HG03066 (cell line): Measurements from ENCODE around the gene GK.
"Not testable (repeated sequence)": the region's sequence is repeated elsewhere in the genome, so short reads cannot be mapped to it uniquely, and the experiment has no call there.

Experiments
- ATAC-seq: cut with Tn5 transposase; IDR thresholded peaks from one replicate; pipeline ENCODE4 v1.9.1; 2021; ENCODE audit warnings: low read depth; ENCODE audit not compliant: unreplicated experiment

Gene GK

DNA sequence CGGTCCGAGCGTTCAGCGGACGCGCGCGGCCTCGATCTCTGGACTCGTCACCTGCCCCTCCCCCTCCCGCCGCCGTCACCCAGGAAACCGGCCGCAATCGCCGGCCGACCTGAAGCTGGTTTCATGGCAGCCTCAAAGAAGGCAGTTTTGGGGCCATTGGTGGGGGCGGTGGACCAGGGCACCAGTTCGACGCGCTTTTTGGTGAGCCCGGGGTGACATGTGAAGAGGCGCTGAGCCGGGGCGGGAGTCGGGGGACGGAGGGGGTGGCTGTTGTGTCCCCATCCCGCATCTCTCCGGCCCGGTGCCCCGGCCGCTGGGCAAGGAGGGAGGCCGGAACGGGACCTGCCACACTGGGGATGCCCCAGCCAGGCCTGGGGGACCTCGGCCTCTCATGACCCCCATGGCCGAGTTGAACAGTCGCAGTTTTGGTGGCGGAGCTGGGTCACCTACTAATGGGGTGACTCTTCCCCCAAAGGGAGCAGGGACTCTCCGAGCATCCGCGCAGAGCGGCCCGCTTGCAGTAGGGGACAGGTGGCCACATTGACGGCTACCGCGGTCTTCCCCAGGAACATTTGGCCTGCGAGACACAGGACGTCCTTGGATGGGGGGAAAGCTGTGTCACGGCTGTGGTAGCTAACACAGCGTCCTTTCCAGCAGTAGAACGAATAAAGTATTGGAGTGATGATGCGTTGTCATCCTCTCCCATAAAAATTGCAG is at the start of gene GK:
GK (plus strand) TSS at position 9 of the 717 bp plus-strand sequence; CDS start at position 124, 115 bp downstream.
- ATAC-seq = peak; percentile 4

DNA sequence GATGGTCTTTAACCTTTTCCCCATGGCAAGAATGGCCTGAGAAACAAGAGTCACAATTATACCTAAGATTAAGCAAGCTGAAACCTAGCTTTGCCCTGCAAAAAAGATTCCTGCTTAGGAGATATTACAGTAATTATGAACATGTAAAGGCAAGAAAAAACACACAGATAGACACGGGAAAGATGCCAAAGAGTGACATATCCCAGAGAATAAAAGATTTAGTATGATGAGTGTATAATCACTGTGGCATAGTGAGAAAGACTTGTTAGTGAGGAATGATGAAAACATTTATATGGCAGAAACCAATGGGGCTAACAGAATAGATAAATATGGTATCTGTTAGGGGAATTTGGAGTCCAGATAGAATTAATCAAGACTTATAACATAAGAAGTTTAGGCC is 46.1 kb upstream of the GK start:
- no peak for ATAC-seq

DNA sequence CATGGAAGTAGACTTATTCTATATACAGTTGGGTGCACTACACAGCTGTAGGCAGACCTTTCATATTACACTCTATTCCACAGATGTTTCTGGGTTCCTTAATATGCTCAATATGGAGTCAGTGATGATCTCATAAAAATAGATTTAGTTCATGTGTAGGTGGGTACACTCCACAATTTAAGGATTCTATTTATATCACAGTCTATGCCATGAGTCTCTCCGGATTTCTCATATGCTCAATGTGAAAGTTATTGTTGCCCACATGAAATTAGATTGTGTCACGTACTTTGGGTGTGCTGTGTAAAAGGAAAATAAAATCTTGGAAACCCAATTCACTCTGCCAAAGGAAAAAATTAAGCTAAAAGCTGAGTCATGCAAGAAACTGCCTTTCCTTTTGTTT is 43.2 kb upstream of the GK start:
- ATAC-seq = no peak

DNA sequence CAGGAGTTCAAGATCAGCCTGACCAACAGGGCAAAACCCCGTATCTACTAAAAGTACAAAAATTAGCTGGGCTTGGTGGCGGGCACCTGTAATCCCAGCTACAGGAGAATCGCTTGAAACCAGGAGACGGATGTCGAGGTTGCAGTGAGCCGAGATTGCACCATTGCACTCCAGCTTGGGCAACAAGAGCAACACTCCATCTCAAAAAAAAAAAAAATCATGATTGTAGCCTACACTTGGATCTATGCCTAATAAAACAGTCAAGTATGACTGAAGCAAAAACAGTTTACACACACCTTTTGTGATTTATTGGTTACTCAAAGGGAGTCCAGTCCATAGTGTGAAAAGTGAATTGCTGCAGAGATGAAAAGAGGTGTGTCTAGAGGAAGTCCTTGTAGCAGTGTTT is 41.0 kb upstream of the GK start:
- no peak for ATAC-seq

DNA sequence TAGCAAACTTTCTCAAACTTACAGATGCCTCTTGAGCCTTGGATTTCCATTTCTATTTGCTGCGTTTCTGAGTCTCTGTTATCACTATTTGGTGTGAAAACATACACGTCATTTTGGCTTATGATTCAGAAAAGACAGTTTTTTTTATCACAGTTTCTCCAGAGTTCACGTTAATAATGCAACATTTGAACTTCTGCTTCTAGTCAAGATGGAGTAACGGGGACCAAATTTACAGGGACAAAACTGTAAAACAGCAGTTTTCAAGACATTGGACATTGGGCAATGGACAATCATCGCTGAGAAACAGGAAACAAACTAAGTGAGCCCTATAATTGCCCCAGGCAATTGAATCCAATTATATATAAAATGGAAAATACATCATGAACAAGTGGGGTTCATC is 39.5 kb upstream of the GK start:
- no peak for ATAC-seq

DNA sequence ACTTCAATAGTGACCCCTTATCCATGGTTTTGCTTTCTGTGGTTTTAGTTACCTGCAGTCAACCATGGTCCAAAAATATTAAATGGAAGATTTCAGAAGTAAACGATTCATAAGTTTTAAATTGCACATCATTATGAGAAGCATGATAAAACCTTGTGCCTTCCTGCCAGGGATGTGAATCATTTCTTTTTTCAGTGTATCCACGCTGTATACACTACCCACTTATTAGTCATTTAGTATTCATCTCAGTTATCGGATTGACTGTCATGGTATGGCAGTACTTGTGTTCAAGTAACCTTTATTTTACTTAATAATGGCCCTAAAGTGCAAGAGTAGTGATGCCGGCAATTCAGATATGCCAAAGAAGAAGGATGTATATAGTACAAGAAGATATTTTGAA is 38.0 kb upstream of the GK start:
- no peak for ATAC-seq

DNA sequence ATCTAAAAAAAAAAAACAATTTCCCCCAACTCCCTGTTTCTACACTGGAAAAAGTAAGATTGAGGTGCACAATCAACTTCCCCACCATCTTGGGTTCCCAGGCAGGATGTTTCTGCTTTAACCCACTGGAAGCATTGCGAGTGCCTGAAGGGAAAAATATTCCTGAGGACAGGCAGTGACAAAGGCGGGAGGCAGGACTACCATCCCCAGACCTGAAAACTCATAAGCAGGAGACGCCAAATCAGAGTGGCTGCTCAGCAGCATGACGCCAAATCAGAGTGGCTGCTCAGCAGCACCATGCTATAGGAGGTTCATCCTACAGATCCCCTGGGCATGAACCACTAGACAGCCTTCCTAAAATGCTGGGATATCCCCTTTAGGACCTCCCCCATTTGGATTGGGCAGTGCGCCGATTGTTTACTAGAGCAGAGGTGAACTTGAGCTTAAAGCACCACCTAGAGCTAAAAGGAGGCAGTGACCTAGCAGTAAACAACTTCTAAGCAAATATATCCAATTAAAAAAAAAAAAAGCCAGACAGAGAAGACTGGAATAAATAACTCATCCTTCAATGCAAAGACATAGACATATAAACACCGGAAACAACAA is 35.0 kb upstream of the GK start:
- no peak for ATAC-seq

DNA sequence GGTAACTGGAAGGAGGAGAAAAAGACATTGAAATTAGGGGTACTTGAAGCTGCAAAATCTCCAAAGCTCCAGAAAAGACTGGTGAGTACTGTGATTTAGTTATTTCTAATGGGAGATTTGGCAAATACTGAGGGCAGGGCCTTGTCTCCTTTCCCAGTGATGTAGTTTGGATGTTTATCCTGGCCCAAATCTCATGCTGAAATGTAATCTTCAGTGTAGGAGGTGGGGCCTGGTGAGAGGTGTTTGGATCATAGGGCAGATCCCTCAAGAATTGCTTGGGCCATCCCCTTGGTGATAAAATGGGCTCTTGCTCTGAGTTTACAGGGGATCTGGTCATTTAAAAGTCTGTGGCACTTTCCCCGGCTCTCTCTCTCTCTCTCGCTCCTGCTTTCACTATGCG is 33.1 kb upstream of the GK start:
- no peak for ATAC-seq

DNA sequence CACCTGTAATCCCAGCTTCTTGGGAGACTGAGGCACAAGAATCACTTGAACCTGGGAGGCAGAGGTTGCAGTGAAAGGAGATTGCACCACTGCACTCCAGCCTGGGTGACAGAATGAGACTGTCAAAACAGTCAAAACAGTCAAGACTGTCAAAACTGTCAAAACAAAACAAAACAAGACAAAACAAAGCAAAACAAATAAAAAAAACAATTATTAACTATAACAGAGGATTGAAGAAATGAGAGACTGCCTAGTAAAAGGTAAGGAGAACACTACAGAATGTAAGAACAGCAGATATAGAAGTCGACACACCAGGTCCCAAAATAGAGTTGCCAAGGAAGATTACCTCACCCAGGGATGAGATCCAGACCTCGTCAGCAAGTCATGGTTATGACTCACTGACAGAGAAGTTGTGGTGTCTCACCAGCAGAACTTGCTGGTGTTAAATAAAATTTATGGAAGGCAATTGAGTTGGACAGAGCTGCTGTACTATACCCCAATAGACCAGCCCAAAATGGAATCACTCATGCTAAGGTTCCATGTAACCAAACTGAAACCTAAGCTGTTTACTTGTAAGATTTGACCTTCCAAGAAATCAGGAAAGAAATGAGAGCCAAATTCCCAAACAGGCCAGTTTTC is 32.1 kb upstream of the GK start:
- ATAC-seq = no peak

DNA sequence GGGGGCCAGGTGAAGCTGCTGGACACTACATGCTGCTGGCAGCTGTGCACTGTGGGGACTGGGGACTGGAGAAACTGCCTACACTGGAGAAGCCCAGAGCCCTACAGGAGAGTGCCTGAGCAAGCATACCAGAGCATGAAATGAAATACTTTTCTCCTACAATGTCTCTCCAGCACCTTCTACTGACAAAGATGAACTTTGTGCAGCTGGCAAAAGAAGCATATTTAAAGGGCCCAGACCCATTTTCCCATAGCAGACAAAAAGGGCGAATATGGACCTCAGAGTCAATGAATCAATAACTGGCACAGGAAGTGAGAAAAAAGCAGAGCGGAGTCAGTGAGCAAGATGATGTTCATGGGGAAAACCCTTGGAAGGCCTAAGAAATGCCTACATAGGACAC is 30.9 kb upstream of the GK start:
- no peak for ATAC-seq

DNA sequence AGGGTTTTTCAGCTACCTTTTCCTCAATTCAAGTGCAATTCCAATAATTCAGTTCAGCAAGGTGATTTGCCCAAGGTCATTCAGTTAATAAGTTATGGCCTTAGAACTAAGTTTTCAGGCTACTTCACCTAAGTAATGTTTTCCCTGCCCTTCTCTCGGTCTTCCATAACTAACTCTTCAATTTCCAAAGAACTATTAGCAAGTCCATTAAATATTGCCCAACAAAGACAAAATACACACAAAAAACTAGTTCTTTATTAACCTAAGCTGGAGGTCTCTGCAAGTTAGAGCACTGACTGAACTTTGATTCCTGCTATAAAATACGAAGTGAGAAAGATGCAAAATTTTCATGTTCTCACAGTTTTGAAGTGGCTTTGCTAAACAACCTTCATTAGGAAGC is 26.8 kb upstream of the GK start:
- no peak for ATAC-seq

DNA sequence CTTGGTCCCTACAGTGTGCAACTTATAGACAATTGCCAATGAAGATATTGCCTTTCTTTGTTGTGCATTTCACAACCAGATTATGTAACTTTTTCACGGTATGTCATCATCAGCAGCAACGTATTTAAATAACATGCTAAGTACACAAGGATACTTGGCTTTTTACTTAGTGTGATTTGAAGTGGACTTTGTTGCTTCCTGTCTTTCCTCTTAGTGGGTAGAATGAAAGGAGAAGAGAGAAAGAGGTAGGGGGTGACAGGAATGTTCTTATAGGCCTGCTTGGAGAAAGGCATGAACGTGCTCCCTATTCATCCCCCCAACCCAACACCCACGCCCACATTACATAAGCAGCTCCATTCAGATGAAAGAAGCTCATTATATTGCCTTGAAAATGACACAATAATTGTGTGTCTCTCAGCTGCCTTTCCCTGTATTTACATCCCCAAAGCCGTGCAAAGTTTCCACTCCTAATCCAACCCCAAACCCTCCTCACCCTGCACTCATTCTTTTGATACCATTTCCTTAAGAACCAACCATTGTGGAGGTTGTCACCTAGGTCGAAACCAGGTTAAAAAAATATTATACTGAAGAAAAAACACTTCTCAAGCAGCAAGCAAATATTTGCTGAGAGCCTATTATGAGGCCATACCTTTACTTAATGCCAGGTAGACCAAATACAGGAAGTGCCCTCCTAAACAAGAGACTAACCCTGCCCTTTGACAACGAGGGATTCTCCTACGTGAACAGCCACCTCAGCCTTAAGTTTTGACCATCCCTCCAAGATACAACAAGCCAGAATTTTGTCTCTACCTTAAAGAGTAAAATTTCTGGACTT is 25.2 kb upstream of the GK start:
- ATAC-seq = no peak

DNA sequence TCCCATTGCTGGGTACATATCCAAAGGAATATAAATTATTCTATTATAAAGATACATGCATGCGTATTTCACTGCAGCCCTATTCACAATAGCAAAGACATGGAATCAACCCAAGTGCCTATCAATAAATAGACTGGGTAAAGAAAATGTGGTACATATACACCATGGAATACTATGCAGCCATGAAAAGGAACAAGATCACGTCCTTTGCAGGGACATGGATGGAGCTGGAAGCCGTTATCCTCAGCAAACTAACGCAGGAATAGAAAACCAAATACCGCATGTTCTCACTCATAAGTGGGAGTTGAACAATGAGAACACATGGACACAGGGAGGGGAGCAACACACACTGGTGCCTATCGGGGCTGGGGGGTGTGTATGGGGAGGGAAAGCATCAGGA is 19.2 kb upstream of the GK start:
- not testable (repeated sequence) for ATAC-seq

DNA sequence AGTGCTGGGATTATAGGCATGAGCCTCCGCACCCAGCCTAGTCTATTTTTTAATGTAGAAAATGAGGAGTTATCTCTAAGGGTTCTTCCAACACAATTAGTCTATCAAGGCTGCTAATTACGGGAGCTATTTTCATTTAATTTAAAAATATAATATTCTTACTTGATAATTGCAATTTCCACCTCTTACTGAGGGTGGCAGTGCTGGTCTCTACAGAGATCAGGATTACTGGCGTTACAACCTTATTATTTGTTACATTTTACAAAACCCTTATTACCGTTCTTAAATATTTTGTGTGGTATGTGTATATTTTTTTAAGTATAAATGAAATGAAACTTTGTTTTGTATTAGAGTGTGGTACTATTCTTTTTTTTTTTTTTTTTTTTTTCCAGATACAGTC is 17.6 kb upstream of the GK start:
- no peak for ATAC-seq

DNA sequence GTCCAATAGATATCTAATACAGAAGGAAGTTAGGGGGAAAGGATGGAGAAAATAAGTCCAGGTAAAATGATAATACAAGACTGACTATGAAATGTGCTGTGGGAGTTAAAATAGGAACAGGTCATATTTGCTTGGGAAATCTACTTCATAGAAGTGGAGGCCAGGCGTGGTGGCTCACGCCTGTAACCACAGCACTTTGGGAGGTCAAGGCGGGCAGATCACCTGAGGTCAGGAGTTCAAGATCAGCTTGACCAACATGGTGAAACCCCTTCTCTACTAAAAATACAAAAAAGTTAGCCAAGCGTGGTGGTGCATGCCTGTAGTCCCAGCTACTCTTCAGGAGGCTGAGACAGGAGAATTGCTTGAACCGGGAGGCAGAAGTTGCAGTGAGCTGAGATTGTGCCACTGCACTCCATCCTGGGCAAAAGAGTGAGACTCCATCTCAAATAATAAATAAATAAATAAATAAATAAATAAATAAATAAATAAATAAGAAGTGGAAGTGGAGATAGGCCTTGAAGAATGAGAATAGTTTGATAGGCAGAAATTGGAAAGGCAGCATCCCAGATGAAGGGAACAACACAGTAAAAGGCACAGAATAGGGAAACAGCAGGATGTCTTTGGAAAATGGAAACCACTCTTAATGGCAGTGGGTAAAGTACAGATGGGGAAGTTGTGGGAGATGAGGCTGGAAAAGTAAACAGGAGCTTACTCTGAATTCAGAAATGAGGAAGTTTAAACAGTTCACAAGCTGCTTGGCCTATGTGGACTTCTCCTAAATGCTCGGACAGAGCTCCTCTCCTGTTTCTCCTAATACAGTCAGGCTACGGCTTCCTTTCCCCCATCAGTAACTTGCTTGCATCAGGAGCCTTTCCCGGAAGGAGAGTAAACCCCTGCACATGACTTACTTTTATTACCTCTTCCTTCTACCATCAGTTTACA is 15.1 kb upstream of the GK start:
- no peak for ATAC-seq

DNA sequence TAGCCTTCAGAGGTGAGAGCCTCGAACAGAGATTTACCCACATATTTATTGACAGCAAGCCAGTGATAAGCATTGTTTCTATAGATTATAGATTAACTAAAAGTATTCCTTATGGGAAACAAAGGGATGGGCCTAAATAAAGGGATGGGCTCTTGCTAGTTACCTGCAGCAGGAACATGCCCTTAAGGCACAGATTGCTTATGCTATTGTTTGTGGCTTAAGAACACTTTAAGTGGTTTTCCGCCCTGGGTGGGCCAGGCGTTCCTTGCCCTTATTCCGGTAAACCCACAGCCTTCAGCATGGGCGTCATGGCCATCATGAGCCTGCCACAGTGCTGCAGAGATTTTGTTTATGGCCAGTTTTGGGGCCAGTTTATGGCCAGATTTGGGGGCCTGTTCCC is 13.5 kb upstream of the GK start:
- ATAC-seq = not testable (repeated sequence)

DNA sequence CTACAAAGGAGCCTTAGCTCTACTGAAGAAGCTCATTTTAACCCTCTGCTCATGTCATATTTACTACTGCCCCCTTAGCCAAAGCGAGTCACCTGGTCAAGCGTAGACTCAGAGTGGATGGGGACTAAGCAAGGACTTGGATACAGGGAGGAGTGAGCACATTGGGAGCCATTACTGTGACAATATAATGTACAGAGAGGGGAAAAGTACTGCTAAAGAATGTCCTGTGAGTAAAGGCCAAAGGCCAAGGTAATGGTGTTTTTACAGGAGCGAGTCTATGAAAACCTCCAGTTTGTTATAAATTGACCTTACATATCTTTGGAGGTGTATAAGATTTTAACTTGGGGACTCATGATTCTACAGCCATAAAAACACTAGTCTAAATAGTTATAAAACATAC is 10.6 kb upstream of the GK start:
- ATAC-seq = no peak

DNA sequence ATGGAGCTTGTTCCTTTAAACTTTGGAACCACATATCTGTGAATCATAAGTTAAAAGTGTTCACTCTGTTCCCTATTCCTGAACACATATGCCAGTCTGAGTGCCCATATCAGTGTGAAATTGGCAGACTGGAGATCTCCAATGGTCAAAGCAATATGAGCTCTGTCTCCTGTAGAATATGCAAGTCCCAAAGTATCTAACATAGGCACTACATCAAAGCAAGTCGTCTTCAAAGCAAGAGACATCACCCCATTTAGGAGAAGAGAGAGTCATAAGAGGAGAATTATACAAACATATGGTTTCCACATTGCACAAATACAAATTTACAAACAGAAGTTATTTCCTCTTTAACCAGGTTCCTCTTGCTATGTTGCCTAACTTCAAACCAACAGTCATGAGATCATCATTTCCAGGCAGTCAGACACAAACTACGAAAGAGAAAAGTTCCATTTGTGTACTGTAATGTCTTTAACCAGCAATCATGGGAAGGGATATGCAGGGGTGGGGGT is 9.9 kb upstream of the GK start:
- ATAC-seq = no peak

DNA sequence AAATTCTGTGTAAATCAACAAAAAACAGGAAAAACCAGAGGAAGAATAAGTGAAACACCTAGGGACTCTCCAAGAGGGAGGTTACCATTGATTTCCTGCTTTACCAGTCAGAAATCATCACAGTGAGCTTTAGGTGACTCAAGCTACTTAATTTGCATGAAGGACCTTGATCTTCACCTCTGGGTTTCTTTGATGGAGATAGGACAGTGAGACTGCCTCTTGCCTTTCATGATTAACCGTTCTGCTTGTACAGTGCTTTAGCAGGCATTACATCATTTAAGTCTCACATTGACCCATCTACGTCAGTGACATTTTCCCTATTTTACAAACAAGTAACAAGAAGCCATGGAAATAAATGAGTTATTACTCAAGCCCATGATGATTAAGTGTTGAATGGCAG is 3.4 kb upstream of the GK start:
- ATAC-seq = no peak
